ENCODE results near the gene GSTA3.
"Not testable (repeated sequence)": the region's sequence is repeated elsewhere in the genome, so short reads cannot be mapped to it uniquely, and the experiment has no call there.

Gene GSTA3

GRCh38 chr6:52909531-52909930 lies at the start of gene GSTA3:
Gene GSTA3, minus strand, starts transcription at chr6:52909698. Its CDS starts 3,864 bp downstream, at chr6:52905834.
- DNase-seq (ENCODE audit: low read depth in 2 of 2): no peak

GRCh38 chr6:52958546-52959255 lies 49.2 kb upstream of the GSTA3 start:
- DNase-seq (ENCODE audit: low read depth in 2 of 2): no peak

GRCh38 chr6:52955871-52956270 lies 46.4 kb upstream of the GSTA3 start:
- no peak for DNase-seq (ENCODE audit: low read depth in 2 of 2)

GRCh38 chr6:52953911-52954839 lies 44.7 kb upstream of the GSTA3 start:
- no peak for DNase-seq (ENCODE audit: low read depth in 2 of 2)

GRCh38 chr6:52946306-52946705 lies 36.8 kb upstream of the GSTA3 start:
- no peak for DNase-seq (ENCODE audit: low read depth in 2 of 2)

- DNase-seq (ENCODE audit: low read depth in 2 of 2): not testable (repeated sequence)
These were observed 33.3 kb upstream of the GSTA3 start for GRCh38 chr6:52942821-52943220.

- DNase-seq (ENCODE audit: low read depth in 2 of 2): no peak
These were observed 32.7 kb upstream of the GSTA3 start for GRCh38 chr6:52942221-52942620.

- DNase-seq (ENCODE audit: low read depth in 2 of 2): no peak
These were observed 28.4 kb upstream of the GSTA3 start for GRCh38 chr6:52937908-52938307.

GRCh38 chr6:52933778-52934177 lies 24.3 kb upstream of the GSTA3 start:
- DNase-seq (ENCODE audit: low read depth in 2 of 2): no peak

- DNase-seq (ENCODE audit: low read depth in 2 of 2): no peak
These were observed 21.9 kb upstream of the GSTA3 start for GRCh38 chr6:52931351-52931750.

- DNase-seq (ENCODE audit: low read depth in 2 of 2): no peak
These were observed 20.0 kb upstream of the GSTA3 start for GRCh38 chr6:52929321-52930164.

- no peak for DNase-seq (ENCODE audit: low read depth in 2 of 2)
These were observed 18.0 kb upstream of the GSTA3 start for GRCh38 chr6:52927451-52927850.

GRCh38 chr6:52925919-52926792 lies 16.7 kb upstream of the GSTA3 start:
- DNase-seq (ENCODE audit: low read depth in 2 of 2): no peak

- DNase-seq (ENCODE audit: low read depth in 2 of 2): no peak
These were observed 15.5 kb upstream of the GSTA3 start for GRCh38 chr6:52925042-52925441.

- not testable (repeated sequence) for DNase-seq (ENCODE audit: low read depth in 2 of 2)
These were observed 14.2 kb upstream of the GSTA3 start for GRCh38 chr6:52923689-52924088.

- DNase-seq (ENCODE audit: low read depth in 2 of 2): no peak
These were observed 12.7 kb upstream of the GSTA3 start for GRCh38 chr6:52922161-52922560.

GRCh38 chr6:52921743-52922142 lies 12.2 kb upstream of the GSTA3 start:
- no peak for DNase-seq (ENCODE audit: low read depth in 2 of 2)

GRCh38 chr6:52919511-52919910 lies 10.0 kb upstream of the GSTA3 start:
- not testable (repeated sequence) for DNase-seq (ENCODE audit: low read depth in 2 of 2)

GRCh38 chr6:52918771-52919170 lies 9.3 kb upstream of the GSTA3 start:
- not testable (repeated sequence) for DNase-seq (ENCODE audit: low read depth in 2 of 2)

- not testable (repeated sequence) for DNase-seq (ENCODE audit: low read depth in 2 of 2)
These were observed 8.7 kb upstream of the GSTA3 start for GRCh38 chr6:52918027-52918686.
